Measurements from ENCODE around the gene CRNKL1.

The CRNKL1 gene

GRCh38 chr20:20063941-20064702 is 11.9 kb upstream of the CRNKL1 start:
- in situ Hi-C loops (cut with HindIII; ENCODE audit: low sequenced_read_pairs) = no loop called here

GRCh38 chr20:20060234-20060998 is 8.2 kb upstream of the CRNKL1 start:
- in situ Hi-C loops (cut with HindIII; ENCODE audit: low sequenced_read_pairs) = no loop called here

- in situ Hi-C loops (cut with HindIII; ENCODE audit: low sequenced_read_pairs) = no loop called here
Measured at GRCh38 chr20:20051767-20052073, 546 bp downstream of the CRNKL1 start.

GRCh38 chr20:20039752-20040387 is 12.4 kb downstream of the CRNKL1 start:
- in situ Hi-C loops (cut with HindIII; ENCODE audit: low sequenced_read_pairs) = no loop called here

- in situ Hi-C loops (cut with HindIII; ENCODE audit: low sequenced_read_pairs) = no loop called here
Measured at GRCh38 chr20:20038586-20038985, 13.7 kb downstream of the CRNKL1 start.

- in situ Hi-C loops (cut with HindIII; ENCODE audit: low sequenced_read_pairs) = no loop called here
Measured at GRCh38 chr20:20037960-20038359, 14.3 kb downstream of the CRNKL1 start.

GRCh38 chr20:20036756-20037155 is 15.5 kb downstream of the CRNKL1 start:
- in situ Hi-C loops (cut with HindIII; ENCODE audit: low sequenced_read_pairs) = no loop called here

- in situ Hi-C loops (cut with HindIII; ENCODE audit: low sequenced_read_pairs) = no loop called here
Measured at GRCh38 chr20:20034486-20034885, 17.8 kb downstream of the CRNKL1 start.

- in situ Hi-C loops (cut with HindIII; ENCODE audit: low sequenced_read_pairs) = no loop called here
Measured at GRCh38 chr20:20031790-20032189, 20.5 kb downstream of the CRNKL1 start.

GRCh38 chr20:20027284-20027683 is 25.0 kb downstream of the CRNKL1 start:
- in situ Hi-C loops (cut with HindIII; ENCODE audit: low sequenced_read_pairs) = no loop called here

- in situ Hi-C loops (cut with HindIII; ENCODE audit: low sequenced_read_pairs) = no loop called here
Measured at GRCh38 chr20:20024942-20025341, 27.3 kb downstream of the CRNKL1 start.

GRCh38 chr20:20023395-20023794 is 28.9 kb downstream of the CRNKL1 start:
- in situ Hi-C loops (cut with HindIII; ENCODE audit: low sequenced_read_pairs) = no loop called here

GRCh38 chr20:20022498-20022897 is 29.8 kb downstream of the CRNKL1 start:
- in situ Hi-C loops (cut with HindIII; ENCODE audit: low sequenced_read_pairs) = no loop called here

GRCh38 chr20:20021835-20022234 is 30.4 kb downstream of the CRNKL1 start:
- in situ Hi-C loops (cut with HindIII; ENCODE audit: low sequenced_read_pairs) = no loop called here

- in situ Hi-C loops (cut with HindIII; ENCODE audit: low sequenced_read_pairs) = no loop called here
Measured at GRCh38 chr20:20020908-20021307, 31.4 kb downstream of the CRNKL1 start.

GRCh38 chr20:20019123-20019522 is 33.1 kb downstream of the CRNKL1 start:
- in situ Hi-C loops (cut with HindIII; ENCODE audit: low sequenced_read_pairs) = no loop called here

GRCh38 chr20:20018366-20018765 is 33.9 kb downstream of the CRNKL1 start:
- in situ Hi-C loops (cut with HindIII; ENCODE audit: low sequenced_read_pairs) = no loop called here

- in situ Hi-C loops (cut with HindIII; ENCODE audit: low sequenced_read_pairs) = no loop called here
Measured at GRCh38 chr20:20017844-20018185, 34.5 kb downstream of the CRNKL1 start.

- in situ Hi-C loops (cut with HindIII; ENCODE audit: low sequenced_read_pairs) = no loop called here
Measured at GRCh38 chr20:20017001-20017843, 35.0 kb downstream of the CRNKL1 start, which contains the start of gene NAA20. TSS of gene NAA20 (plus strand) at chr20:20017362. CDS start at chr20:20017397, 35 bp downstream.

GRCh38 chr20:20014659-20015058 is 37.6 kb downstream of the CRNKL1 start:
- in situ Hi-C loops (cut with HindIII; ENCODE audit: low sequenced_read_pairs) = no loop called here

- in situ Hi-C loops (cut with HindIII; ENCODE audit: low sequenced_read_pairs) = no loop called here
Measured at GRCh38 chr20:20012541-20012940, 39.7 kb downstream of the CRNKL1 start.
